ENCODE data around the gene TMC4. TPM values are rescaled to one million over a fixed set of nuclear protein-coding genes. Genes with fewer than 3 reads are reported as not detected.
A peak's percentile ranks its signal among the peaks of the same experiment; 100 is the strongest.

Gene TMC4
- total and polyA plus RNA-seq, 7 experiments from 2014 or later: 0.20 to 5.9 (median 1.1) TPM; not detected in 3

GRCh38 chr19:54206030-54206830, 33.3 kb upstream of the TMC4 start:
- POLR2A ChIA-PET: interaction anchor here (0.8 to 1.7 kb wide), 5 partner anchors 9 to 17 kb away, joined by 3 to 8 read pairs (median 4); partner anchors contain the start of genes MBOAT7 and TSEN34

GRCh38 chr19:54204767-54205468, 32.0 kb upstream of the TMC4 start:
- DNase-seq (no peak), ATAC-seq (no peak)
- Histone ChIP-seq H3K9me3 (ENCODE audit: control insufficient read depth in 2 of 3, low read length in 3 of 3) (no peaks in the 10 kb centered on the region), H3K27ac (ENCODE audit: low read depth, low read length) (no peak overlapping the region), H3K4me3 (ENCODE audit: low read length) (no peak overlapping the region), H3K36me3 (ENCODE audit: control insufficient read depth in 2 of 3, insufficient read depth in 3 of 3, low read length in 3 of 3) (peaks cover 18 to 65% (median 26%) of the 10 kb centered on the region in 3 experiments), H3K27me3 (ENCODE audit: control insufficient read depth in 2 of 2, insufficient read depth in 2 of 2, low read length in 2 of 2) (no peaks in the 10 kb centered on the region), H3K4me1 (ENCODE audit: control insufficient read depth in 2 of 2, insufficient read depth in 2 of 2, low read length in 2 of 2) (peaks cover 62 to 68% of the 10 kb centered on the region in 2 donors)
- intact Hi-C loops (cut with micrococcal nuclease): no loop called here
- H3K9me3 Mint-ChIP-seq: no peaks in the 10 kb centered on the region
- peaks cover 0 to 4% (median 0%) of the 10 kb centered on the region in 5 donors for H3K27me3 Mint-ChIP-seq
- POLR2A ChIA-PET: interaction anchor here (0.9 to 1.7 kb wide), 4 partner anchors 9 to 90 kb away, joined by 3 to 8 read pairs (median 6); partner anchors contain the start of genes MBOAT7, PRPF31, TFPT and TSEN34
- H3K27ac Mint-ChIP-seq: peak overlapping the region in 2 of 9 donors; percentile 27 to 62
- peaks cover 41 to 97% (median 86%) of the 10 kb centered on the region in 7 donors for H3K4me1 Mint-ChIP-seq
- CTCF ChIA-PET: no interaction called here
- peak overlapping the region in 8 of 10 donors; percentile 13 to 98 (median 42) for H3K4me3 Mint-ChIP-seq
- peaks cover 4 to 53% (median 27%) of the 10 kb centered on the region in 5 donors for H3K36me3 Mint-ChIP-seq

More at GRCh38 chr19:54206030-54206830, 33.3 kb upstream of the TMC4 start:
- Mint-ChIP-seq H3K36me3 (peaks cover 4 to 55% (median 24%) of the 10 kb centered on the region in 5 donors), H3K4me3 (peak overlapping the region in 7 of 10 donors; percentile 4 to 78 (median 65)), H3K27ac (peak overlapping the region in 2 of 9 donors; percentile 32 to 33), H3K27me3 (no peaks in the 10 kb centered on the region), H3K9me3 (no peaks in the 10 kb centered on the region), H3K4me1 (peaks cover 50 to 100% (median 94%) of the 10 kb centered on the region in 7 donors)
- DNase-seq: no peak
- intact Hi-C loops (cut with micrococcal nuclease): no loop called here
- peaks cover 18 to 65% (median 26%) of the 10 kb centered on the region in 3 experiments for H3K36me3 ChIP-seq (ENCODE audit: control insufficient read depth in 2 of 3, insufficient read depth in 3 of 3, low read length in 3 of 3)
- no peak for ATAC-seq
- CTCF ChIA-PET: interaction anchor here (1.2 kb wide), 1 partner anchor 25 kb away, joined by 4 read pairs; no protein-coding TSS in a partner anchor
- H3K27ac ChIP-seq (ENCODE audit: low read depth, low read length): no peak overlapping the region
- H3K27me3 ChIP-seq (ENCODE audit: control insufficient read depth in 2 of 2, insufficient read depth in 2 of 2, low read length in 2 of 2): no peaks in the 10 kb centered on the region
- no peak overlapping the region for H3K4me3 ChIP-seq (ENCODE audit: low read length)
- H3K4me1 ChIP-seq (ENCODE audit: control insufficient read depth in 2 of 2, insufficient read depth in 2 of 2, low read length in 2 of 2): peaks cover 73 to 75% of the 10 kb centered on the region in 2 donors
- H3K9me3 ChIP-seq (ENCODE audit: control insufficient read depth in 2 of 3, low read length in 3 of 3): no peaks in the 10 kb centered on the region

- ChIA-PET POLR2A (interaction anchor here (0.6 to 6.3 kb wide), 3 partner anchors 14 to 1238 kb away, joined by 4 to 135 read pairs (median 6); partner anchors contain the start of genes MBOAT7 and TSEN34), CTCF (no interaction called here)
- H3K27me3 Mint-ChIP-seq: peaks cover 0 to 4% (median 0%) of the 10 kb centered on the region in 5 donors
- Histone ChIP-seq H3K27me3 (ENCODE audit: control insufficient read depth in 2 of 2, insufficient read depth in 2 of 2, low read length in 2 of 2) (no peaks in the 10 kb centered on the region), H3K4me1 (ENCODE audit: control insufficient read depth in 2 of 2, insufficient read depth in 2 of 2, low read length in 2 of 2) (peaks cover 45 to 53% of the 10 kb centered on the region in 2 donors), H3K4me3 (ENCODE audit: low read length) (no peak overlapping the region), H3K36me3 (ENCODE audit: control insufficient read depth in 2 of 3, insufficient read depth in 3 of 3, low read length in 3 of 3) (peaks cover 18 to 65% (median 26%) of the 10 kb centered on the region in 3 experiments), H3K9me3 (ENCODE audit: control insufficient read depth in 2 of 3, low read length in 3 of 3) (no peaks in the 10 kb centered on the region), H3K27ac (ENCODE audit: low read depth, low read length) (peak overlapping the region; percentile 46)
- intact Hi-C loops (cut with micrococcal nuclease): no loop called here
- H3K36me3 Mint-ChIP-seq: peaks cover 4 to 52% (median 26%) of the 10 kb centered on the region in 5 donors
- peaks cover 30 to 86% (median 78%) of the 10 kb centered on the region in 7 donors for H3K4me1 Mint-ChIP-seq
- no peaks in the 10 kb centered on the region for H3K9me3 Mint-ChIP-seq
- ATAC-seq (no peak), DNase-seq (no peak)
- H3K4me3 Mint-ChIP-seq: peak overlapping the region in 9 of 10 donors; percentile 25 to 99 (median 98)
- H3K27ac Mint-ChIP-seq: peak overlapping the region in 3 of 9 donors; percentile 16 to 46 (median 38)
Observed at GRCh38 chr19:54203151-54203611, 30.2 kb upstream of the TMC4 start.

- Mint-ChIP-seq H3K4me3 (peak overlapping the region; percentile 86 to 100 (median 99)), H3K27ac (peak overlapping the region in 8 of 9 donors; percentile 51 to 100 (median 100)), H3K9me3 (no peaks in the 10 kb centered on the region), H3K27me3 (peaks cover 0 to 4% (median 0%) of the 10 kb centered on the region in 5 donors), H3K36me3 (peaks cover 4 to 41% (median 21%) of the 10 kb centered on the region in 5 donors), H3K4me1 (peaks cover 21 to 74% (median 66%) of the 10 kb centered on the region in 7 donors)
- ATAC-seq (no peak), DNase-seq (no peak)
- Histone ChIP-seq H3K36me3 (ENCODE audit: control insufficient read depth in 2 of 3, insufficient read depth in 3 of 3, low read length in 3 of 3) (peaks cover 18 to 56% (median 25%) of the 10 kb centered on the region in 3 experiments), H3K4me3 (ENCODE audit: low read length) (peak overlapping the region; percentile 79), H3K4me1 (ENCODE audit: control insufficient read depth in 2 of 2, insufficient read depth in 2 of 2, low read length in 2 of 2) (peaks cover 41 to 42% of the 10 kb centered on the region in 2 donors), H3K9me3 (ENCODE audit: control insufficient read depth in 2 of 3, low read length in 3 of 3) (no peaks in the 10 kb centered on the region), H3K27me3 (ENCODE audit: control insufficient read depth in 2 of 2, insufficient read depth in 2 of 2, low read length in 2 of 2) (no peaks in the 10 kb centered on the region), H3K27ac (ENCODE audit: low read depth, low read length) (peak overlapping the region; percentile 85)
- CTCF ChIA-PET: no interaction called here
- POLR2A ChIA-PET: interaction anchor here (0.6 to 6.3 kb wide), 6 partner anchors 8 to 1438 kb away, joined by 3 to 135 read pairs (median 6); partner anchors contain the start of genes LENG1, MBOAT7 and TSEN34
- intact Hi-C loops (cut with micrococcal nuclease): loop anchor here (1.0 to 2.0 kb wide), 3 partner anchors 8 to 99 kb away; partner anchors contain the start of genes CNOT3 (in 1 of the 2) and NDUFA3 (in 1 of the 2)
Observed at GRCh38 chr19:54201980-54202379, 29.0 kb upstream of the TMC4 start.

GRCh38 chr19:54201172-54201701, 28.3 kb upstream of the TMC4 start:
- H3K27ac ChIP-seq (ENCODE audit: low read depth, low read length): peak overlapping the region; percentile 85
- peaks cover 35 to 37% of the 10 kb centered on the region in 2 donors for H3K4me1 ChIP-seq (ENCODE audit: control insufficient read depth in 2 of 2, insufficient read depth in 2 of 2, low read length in 2 of 2)
- Mint-ChIP-seq H3K4me3 (peak overlapping the region; percentile 86 to 100 (median 99)), H3K36me3 (peaks cover 4 to 36% (median 20%) of the 10 kb centered on the region in 5 donors), H3K9me3 (no peaks in the 10 kb centered on the region), H3K27ac (peak overlapping the region; percentile 95 to 100 (median 99)), H3K27me3 (peaks cover 0 to 4% (median 0%) of the 10 kb centered on the region in 5 donors), H3K4me1 (peaks cover 21 to 66% (median 58%) of the 10 kb centered on the region in 7 donors)
- CTCF ChIA-PET: interaction anchor here (0.7 kb wide), 1 partner anchor 1335 kb away, joined by 3 read pairs; no protein-coding TSS in a partner anchor
- no peaks in the 10 kb centered on the region for H3K9me3 ChIP-seq (ENCODE audit: control insufficient read depth in 2 of 3, low read length in 3 of 3)
- no peak for DNase-seq
- POLR2A ChIA-PET: interaction anchor here (0.6 to 6.3 kb wide), 12 partner anchors 9 to 1457 kb away, joined by 3 to 135 read pairs (median 4); partner anchors contain the start of genes CNOT3, LENG1, MBOAT7 and PRPF31
- ATAC-seq: no peak
- H3K36me3 ChIP-seq (ENCODE audit: control insufficient read depth in 2 of 3, insufficient read depth in 3 of 3, low read length in 3 of 3): peaks cover 18 to 49% (median 18%) of the 10 kb centered on the region in 3 experiments
- peak overlapping the region; percentile 79 for H3K4me3 ChIP-seq (ENCODE audit: low read length)
- intact Hi-C loops (cut with micrococcal nuclease): loop anchor here (1.0 to 2.0 kb wide), 3 partner anchors 9 to 98 kb away; partner anchors contain the start of genes CNOT3 (in 1 of the 2) and NDUFA3 (in 1 of the 2)
- H3K27me3 ChIP-seq (ENCODE audit: control insufficient read depth in 2 of 2, insufficient read depth in 2 of 2, low read length in 2 of 2): no peaks in the 10 kb centered on the region
